ENCODE measurements around the gene VARS2.

- TF ChIP-seq CTCF (IDR thresholded peaks at IDR 0.05; ENCODE audit: low read length) (peak; percentile 26), EZH2 (optimal IDR thresholded peaks at IDR 0.05; ENCODE audit: low read depth, low read length) (no peak), EZH2phosphoT487 (IDR thresholded peaks at IDR 0.05; ENCODE audit: low read length) (no peak)
Measured at GRCh38 chr6:30914076-30914853, at the start of gene VARS2.

Measured in MM.1S (cell line).